GM18868 (cell line): ENCODE data around the gene TMEM108.
"Not testable (repeated sequence)": the region's sequence is repeated elsewhere in the genome, so short reads cannot be mapped to it uniquely, and the experiment has no call there.

ENCODE experiments used
- ATAC-seq: cut with Tn5 transposase; IDR thresholded peaks from one replicate; pipeline ENCODE4 v1.9.1; 2021; ENCODE audit warnings: mild to moderate bottlenecking, moderate library complexity; ENCODE audit not compliant: unreplicated experiment

Gene TMEM108

DNA sequence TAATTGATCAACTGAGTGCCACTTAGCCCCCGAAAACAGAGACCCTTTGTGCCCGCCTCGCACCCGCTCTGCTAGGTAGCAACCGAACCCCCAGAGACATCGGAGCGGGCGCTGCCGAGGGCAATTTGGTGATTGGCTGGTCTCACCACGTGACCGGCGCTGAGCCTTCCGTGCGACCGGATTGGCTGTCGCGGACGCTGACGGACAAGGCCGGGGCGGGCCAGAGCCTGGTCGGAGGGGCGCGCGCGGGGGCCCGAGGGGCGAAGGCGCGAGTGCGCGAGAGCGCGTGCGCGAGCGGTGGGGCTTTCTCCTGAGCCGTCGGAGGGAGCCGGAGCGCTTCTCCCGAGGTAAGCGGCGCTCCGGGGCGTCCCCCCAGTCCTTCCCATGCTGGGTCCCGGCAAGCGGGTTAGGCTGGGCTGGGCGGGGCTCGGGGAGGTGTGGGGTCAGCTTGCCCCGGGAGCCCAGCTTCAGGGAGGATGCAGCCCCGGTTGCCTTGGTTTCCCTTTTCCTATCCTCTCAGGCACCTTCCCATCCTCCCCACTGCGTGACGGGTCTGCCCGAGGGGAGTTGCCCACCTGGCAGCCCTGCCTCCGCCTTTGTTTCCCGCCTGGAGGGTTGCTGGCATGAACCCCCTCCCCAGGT lies at the start of gene TMEM108:
TMEM108 (plus strand) TSS at position 303 of the 642 bp plus-strand sequence.
- no peak for ATAC-seq

DNA sequence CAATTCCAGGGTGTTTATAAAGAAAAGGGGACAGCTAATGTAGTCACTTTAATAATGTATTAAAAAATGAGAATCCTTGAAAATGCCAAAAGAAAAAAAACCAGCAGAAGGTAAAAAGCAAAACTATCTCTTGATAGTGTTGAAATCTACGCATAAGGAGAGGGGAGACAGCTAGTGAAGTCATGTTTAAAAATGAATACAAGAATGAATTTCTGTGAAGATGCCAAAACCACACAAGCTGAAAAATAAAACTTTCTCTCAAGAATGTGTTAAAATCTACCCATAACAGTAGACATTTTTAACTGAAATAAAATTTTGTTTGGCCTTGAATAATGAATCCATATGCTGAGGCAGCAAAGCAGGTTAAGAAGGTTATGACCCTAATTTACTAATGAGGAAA lies 42.2 kb upstream of the TMEM108 start:
- no peak for ATAC-seq

GRCh38 chr3:132997404-132998185 lies 40.6 kb upstream of the TMEM108 start:
- ATAC-seq = no peak

DNA sequence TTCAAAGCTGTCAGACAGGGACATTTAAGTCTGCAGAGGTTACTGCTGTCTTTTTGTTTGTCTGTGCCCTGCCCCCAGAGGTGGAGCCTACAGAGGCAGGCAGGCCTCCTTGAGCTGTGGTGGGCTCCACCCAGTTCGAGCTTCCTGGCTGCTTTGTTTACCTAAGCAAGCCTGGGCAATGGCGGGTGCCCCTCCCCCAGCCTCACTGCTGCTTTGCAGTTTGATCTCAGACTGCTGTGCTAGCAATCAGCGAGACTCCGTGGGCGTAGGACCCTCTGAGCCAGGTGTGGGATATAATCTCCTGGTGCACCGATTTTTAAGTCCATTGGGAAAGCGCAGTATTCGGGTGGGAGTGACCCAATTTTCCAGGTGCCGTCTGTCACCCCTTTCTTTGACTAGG lies 33.2 kb upstream of the TMEM108 start:
- not testable (repeated sequence) for ATAC-seq

GRCh38 chr3:133007601-133008000 lies 30.6 kb upstream of the TMEM108 start:
- ATAC-seq = no peak

DNA sequence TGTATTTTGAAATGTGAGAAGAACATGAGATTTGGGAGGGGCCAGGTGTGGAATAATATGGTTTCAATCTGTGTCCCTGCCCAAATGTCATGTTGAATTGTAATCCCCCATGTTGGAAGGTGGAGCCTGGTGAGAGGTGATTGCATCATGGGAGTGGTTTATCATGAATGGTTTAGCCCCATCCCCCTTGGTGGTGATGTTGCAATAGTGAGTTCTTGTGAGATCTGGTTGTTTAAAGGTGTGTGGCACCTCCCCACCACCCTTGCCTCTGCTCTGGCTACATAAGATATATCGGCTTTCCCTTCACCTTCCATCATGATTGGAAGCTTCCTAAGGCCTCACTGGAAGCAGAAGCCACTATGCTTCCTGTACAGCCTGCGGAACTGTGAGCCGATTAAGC lies 23.9 kb upstream of the TMEM108 start:
- no peak for ATAC-seq

- ATAC-seq = not testable (repeated sequence)
Observed at GRCh38 chr3:133015573-133015972, 22.6 kb upstream of the TMEM108 start.

DNA sequence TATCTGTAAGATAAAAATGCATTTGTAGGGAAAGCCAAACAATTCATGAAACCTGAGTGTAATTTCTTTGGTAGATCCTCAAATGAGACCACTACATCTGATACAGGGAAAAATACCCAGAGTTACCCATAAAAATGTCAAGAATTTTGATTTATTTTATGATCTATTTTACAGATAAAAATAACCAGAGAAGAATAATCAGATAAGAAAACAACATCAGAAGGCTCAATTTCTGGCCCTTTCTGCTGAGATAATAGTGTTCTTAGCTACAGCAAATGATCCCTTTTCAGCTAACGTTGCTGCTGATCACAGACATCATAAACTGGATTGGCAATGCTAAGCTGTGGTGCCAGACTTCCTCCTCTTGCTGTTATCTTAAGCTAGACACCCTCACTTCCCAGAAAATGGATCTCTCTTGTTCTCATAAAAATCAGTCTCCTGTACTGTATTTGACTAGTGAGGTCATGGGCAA lies 21.3 kb upstream of the TMEM108 start:
- ATAC-seq = no peak

DNA sequence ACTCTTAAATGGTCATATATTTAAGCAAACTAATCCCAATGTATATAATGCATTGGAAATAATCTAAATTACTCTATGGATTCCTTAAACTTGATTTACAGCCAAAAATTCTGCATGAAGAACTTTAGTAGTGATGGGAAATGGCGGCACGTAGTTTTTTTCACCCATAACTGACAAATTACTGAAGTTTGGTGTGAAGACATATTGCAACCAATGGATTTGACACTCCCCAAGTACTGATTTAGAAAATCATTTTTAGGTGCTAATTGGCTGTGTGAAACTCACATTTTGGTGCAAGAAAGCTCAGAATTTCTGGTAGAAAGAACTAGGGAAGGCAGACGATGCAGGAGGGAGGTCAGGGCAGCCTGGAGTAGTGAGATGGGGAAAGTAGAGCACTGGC lies 19.3 kb upstream of the TMEM108 start:
- ATAC-seq = no peak

GRCh38 chr3:133021206-133021605 lies 17.0 kb upstream of the TMEM108 start:
- ATAC-seq = no peak

- ATAC-seq = no peak
Observed at GRCh38 chr3:133023362-133023761, 14.8 kb upstream of the TMEM108 start.

- ATAC-seq = no peak
Observed at GRCh38 chr3:133025546-133025945, 12.6 kb upstream of the TMEM108 start.

DNA sequence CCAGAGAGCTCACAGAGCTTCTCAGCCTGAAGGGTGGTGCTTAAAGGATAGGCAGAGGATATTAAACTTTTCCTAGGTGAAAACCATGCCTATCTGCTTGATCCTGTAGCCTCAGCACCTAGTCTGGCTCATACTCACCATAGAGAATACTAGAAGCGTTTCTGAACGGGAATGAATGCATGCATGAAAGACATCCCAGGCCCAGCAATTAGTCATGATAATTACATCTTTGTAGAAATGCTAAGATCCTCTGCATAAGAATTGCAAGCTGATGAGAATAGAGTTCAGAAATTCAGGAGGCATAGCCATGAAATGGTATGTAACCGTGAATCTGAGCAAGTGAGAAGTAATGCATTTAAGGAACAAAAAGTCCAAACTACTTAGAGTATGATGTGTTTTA lies 5.9 kb upstream of the TMEM108 start:
- no peak for ATAC-seq

GRCh38 chr3:133037436-133037835 lies 755 bp upstream of the TMEM108 start:
- no peak for ATAC-seq

DNA sequence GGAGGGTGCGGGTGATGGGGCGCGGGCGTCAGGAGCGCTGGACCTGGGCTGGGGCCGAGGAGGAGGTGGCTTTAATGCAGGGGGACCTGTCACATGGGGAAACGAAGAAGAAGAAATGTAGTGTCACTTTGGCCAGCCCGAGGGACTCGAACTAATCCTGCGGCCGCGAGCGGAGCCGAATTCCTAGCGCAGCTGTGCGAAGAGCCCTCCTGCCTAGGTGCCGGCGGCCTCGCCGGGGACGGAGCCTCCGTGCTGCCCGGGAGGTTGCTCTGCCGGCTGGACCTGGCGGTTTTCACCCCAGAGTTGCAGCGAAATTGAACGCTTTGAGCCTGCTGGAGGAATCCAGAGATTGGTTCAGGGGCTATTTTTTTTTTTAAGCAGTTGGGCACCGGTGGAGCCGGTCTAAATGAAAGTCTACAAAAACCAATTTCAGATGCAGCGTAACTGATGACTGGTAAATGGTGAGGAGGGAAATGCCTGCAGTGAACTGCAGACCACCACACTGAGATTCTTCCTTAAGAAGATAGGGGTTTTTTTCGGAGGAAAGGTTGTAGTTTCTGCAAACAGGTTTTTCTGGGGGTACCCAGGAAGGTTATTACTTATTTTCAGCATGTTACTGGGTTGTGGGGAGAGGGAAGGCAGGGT lies 662 bp downstream of the TMEM108 start:
- ATAC-seq = no peak

GRCh38 chr3:133040696-133041523 lies 2.7 kb downstream of the TMEM108 start:
- peak; percentile 78 for ATAC-seq

DNA sequence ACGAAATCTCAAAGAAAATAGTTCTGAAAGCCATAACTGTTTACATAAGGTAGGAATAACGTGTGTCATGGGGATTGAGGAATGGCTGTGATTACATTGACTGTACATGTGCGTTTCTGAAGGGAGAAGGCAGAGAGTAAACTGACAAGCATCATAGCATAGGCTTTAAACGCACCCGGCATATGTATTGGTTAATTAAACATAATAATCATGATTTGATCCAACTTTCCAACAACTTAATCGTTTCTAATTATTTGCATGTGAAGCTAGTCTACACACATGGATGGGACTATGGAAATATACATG lies 3.3 kb downstream of the TMEM108 start:
- no peak for ATAC-seq

GRCh38 chr3:133042778-133043177 lies 4.6 kb downstream of the TMEM108 start:
- ATAC-seq = no peak

- ATAC-seq = no peak
Observed at GRCh38 chr3:133047980-133048379, 9.8 kb downstream of the TMEM108 start.

- ATAC-seq = no peak
Observed at GRCh38 chr3:133049491-133049890, 11.3 kb downstream of the TMEM108 start.

DNA sequence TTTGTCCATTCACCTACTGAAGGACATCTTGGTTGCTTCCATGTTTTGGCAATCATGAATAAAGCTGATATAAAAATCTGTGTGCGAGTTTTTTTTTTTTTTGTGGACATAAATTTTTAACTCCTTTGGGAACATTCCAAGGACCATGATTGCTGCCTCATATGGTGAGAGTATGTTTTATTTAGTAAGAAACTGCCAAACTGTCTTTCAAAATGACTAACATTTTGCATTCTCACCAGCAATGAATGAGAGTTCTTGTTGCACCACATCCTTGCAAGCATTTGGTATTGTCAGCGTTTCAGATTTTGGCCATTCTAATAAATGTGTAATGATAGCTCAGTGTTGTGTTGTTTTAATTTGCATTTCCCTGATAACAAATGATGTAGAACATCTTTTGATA lies 12.7 kb downstream of the TMEM108 start:
- ATAC-seq = no peak
